Ovary (tissue), 9 donors: ENCODE results near the gene KCNMB1. TPM values are rescaled to one million over a fixed set of nuclear protein-coding genes. Genes with fewer than 3 reads are reported as not detected.

Experiments used
- DNase-seq, 5 donors: peaks; one replicate each; pipeline ENCODE4 v3.0.0-alpha.2; 2019 to 2020
- H3K27ac ChIP-seq, 2 donors: fragments of 200-600 bp; one replicate each; pipeline versions ENCODE4 v1.5.1 to v1.8.0; 2019 to 2022
- H3K27me3 ChIP-seq: fragments of 200-600 bp; one replicate; pipeline ENCODE4 v1.8.0; 2022
- H3K36me3 ChIP-seq: fragments of 200-600 bp; sonication (generic); one replicate; pipeline ENCODE4 v1.5.1; 2019
- H3K4me1 ChIP-seq: one replicate; pipeline ENCODE4 v1.8.1; 2013; ENCODE audit warnings: mild to moderate bottlenecking, moderate library complexity; ENCODE audit not compliant: insufficient read depth
- H3K4me3 ChIP-seq: fragments of 200-600 bp; sonication (generic); one replicate; pipeline ENCODE4 v1.5.1; 2017
- H3K9me3 ChIP-seq, 2 donors: fragments of 200-600 bp in 1 of 2; sonication (generic) in 1 of 2; one replicate each; pipeline versions ENCODE4 v1.5.1 to v1.8.1; 2013 to 2019; ENCODE audit warnings: mild to moderate bottlenecking in 1 of 2, moderate library complexity in 1 of 2
- EP300 ChIP-seq: sonication (generic); formaldehyde crosslinking; IDR thresholded peaks from one replicate; pipeline ENCODE4 v1.6.1; 2017; ENCODE audit warnings: antibody characterized with exemption
- POLR2A ChIP-seq: fragments of 450-650 bp; IDR thresholded peaks from one replicate; pipeline ENCODE4 v1.6.1; 2017; ENCODE audit warnings: antibody characterized with exemption, mild to moderate bottlenecking, moderate library complexity
- WGBS, 3 donors: extraction: QIAGEN DNeasy Blood & Tissue Kit in 1 of 3; methylation state at CpG; one replicate each; pipeline versions ENCODE4 v1.1.5 to v1.1.7; 2013 to 2017; 5-methylcytosine and 5-hydroxymethylcytosine counted together
- intact Hi-C, 4 donors: fragments of 100-400 bp; cut with DNase I; formaldehyde crosslinking; loops; one replicate each; pipeline versions ENCODE4 v1.11.0 to v1.15.1; 2022 to 2023
- polyA plus RNA-seq, 2 donors: library from polyadenylated mRNA; stranded (reverse); fragments of 200-250 nt in 1 of 2; fragments of 350-450 nt in 1 of 2; fragmentation: Illumina TruSeq in 1 of 2; extraction: RNeasy Lipid Tissue Mini Kit (QIAGEN cat#74804) in 1 of 2; gene quantifications; one replicate each; pipeline ENCODE4 v1.2.3, GENCODE V29; 2013 to 2014
- total RNA-seq, 7 donors: library from RNA; depleted of rRNA in 2 of 7; stranded (reverse); fragments of >200 nt in 2 of 7; fragmentation: NEBNext Ultra II Directional in 3 of 7; extraction: Animal tissue kit (Norgen Biotek cat#: 25700) in 3 of 7; gene quantifications; one replicate each; pipeline versions ENCODE4 v1.1.0 to v1.2.4, GENCODE V29; 2016 to 2023
- TF ChIP-seq, protein P1 (sequence below), 3 donors: fragments of 450-650 bp in 2 of 3; fragments of 200-600 bp in 1 of 3; IDR thresholded peaks; one replicate each; pipeline versions ENCODE4 v1.5.1 to v1.8.0; 2016 to 2022; ENCODE audit warnings: antibody characterized with exemption in 3 of 3, mild to moderate bottlenecking in 1 of 3
- donor health status: DM: no; HTN: no; CAD: no; lungs with moderate emphysema.
- donor health status: DM: no; HTN: no; CAD: no.
- donor health status: Bipolar disorder and iron deficiency.
- donor health status: DM: yes; HTN: yes; CAD: no.
- donor health status: DM: no; HTN: no; CAD: no.
- donor health status: DM: yes; HTN: yes; CAD: no.

KCNMB1 gene
- total and polyA plus RNA-seq, 9 donors: 0.24 to 13.6 (median 2.7) TPM

DNA sequence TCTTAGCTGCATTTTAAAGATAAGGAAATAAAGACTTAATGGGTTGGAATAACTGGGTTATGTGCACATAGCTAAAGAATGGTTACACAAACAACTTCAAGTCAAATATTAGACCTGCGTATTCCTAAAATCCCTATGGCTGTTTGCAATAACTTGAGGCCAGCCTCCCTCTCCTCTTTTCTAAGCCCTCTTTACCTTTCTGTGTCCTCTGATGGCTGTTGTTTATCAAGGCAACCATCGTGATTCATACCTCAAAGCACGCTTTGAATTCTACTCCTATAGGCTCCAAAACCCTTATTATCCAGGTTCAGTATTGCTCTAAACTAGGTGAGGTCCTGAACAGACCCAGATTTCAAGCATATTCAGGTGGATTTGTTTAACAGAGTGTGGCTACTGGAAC is 46.0 kb downstream of the KCNMB1 start:
- WGBS, 3 donors: 91 to 95% (median 94%) methylated on average over 3 of the region's 3 CpGs

DNA sequence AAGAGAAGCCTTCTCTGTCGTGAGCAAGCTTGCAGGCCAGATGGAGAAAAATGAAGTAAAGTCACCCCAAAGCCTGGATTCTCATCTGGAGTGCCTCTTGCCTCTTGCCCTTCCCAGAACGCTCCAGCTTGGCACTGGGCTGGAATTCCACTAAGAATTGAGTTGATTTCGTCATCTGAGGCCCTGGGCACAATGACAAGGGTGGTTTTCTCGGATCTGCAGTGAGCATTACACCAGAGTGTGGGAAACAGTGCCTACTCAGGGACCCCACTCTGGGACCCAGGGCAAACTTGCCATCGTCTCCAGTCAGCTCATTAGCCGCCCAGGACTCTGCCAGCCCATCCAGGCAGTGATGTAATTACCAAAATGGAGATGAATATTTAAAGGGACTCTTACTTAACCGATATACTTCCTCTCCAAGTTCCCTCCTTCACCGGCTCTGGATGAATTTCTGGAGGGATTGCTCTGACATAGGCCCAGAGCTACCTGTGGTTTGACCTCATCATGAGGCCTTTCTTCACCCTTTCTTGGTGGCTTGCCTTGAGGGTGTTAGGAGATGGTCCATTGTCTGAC is 46.9 kb downstream of the KCNMB1 start:
- TF ChIP-seq EP300 (no peak), POLR2A (no peak)
- TF ChIP-seq, protein P1, sequence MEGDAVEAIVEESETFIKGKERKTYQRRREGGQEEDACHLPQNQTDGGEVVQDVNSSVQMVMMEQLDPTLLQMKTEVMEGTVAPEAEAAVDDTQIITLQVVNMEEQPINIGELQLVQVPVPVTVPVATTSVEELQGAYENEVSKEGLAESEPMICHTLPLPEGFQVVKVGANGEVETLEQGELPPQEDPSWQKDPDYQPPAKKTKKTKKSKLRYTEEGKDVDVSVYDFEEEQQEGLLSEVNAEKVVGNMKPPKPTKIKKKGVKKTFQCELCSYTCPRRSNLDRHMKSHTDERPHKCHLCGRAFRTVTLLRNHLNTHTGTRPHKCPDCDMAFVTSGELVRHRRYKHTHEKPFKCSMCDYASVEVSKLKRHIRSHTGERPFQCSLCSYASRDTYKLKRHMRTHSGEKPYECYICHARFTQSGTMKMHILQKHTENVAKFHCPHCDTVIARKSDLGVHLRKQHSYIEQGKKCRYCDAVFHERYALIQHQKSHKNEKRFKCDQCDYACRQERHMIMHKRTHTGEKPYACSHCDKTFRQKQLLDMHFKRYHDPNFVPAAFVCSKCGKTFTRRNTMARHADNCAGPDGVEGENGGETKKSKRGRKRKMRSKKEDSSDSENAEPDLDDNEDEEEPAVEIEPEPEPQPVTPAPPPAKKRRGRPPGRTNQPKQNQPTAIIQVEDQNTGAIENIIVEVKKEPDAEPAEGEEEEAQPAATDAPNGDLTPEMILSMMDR (IDR thresholded peaks at IDR 0.05): no peak
- H3K27ac ChIP-seq: no peak overlapping the region

More for the DNA sequence above, 46.0 kb downstream of the KCNMB1 start:
- no peaks in the 10 kb centered on the region for H3K36me3 ChIP-seq
- no peak for DNase-seq
- H3K9me3 ChIP-seq: no peaks in the 10 kb centered on the region
- TF ChIP-seq POLR2A (no peak), EP300 (no peak)
- TF ChIP-seq, protein P1 (IDR thresholded peaks at IDR 0.05): no peak
- H3K4me1 ChIP-seq: no peaks in the 10 kb centered on the region
- no peak overlapping the region for H3K4me3 ChIP-seq
- H3K27ac ChIP-seq: no peak overlapping the region
- intact Hi-C loops: no loop called here
- no peaks in the 10 kb centered on the region for H3K27me3 ChIP-seq

DNA sequence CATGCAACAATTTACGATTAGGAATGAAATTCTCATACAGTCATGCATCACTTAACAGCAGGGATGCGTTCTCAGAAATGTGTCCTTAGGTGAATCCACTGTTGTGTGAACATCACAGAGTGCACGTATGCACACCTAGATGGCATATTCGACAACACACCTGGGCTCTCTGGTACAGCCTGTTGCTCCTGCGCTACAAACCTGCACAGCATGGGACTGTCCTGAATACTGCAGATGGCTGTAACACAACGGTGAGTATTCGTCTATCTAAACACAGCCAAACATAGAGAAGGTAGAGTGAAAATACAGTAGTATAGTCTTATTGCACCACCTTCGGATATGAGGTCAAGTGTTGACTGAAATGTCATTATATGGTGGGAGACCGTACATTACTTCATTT is 47.6 kb downstream of the KCNMB1 start:
- Histone ChIP-seq H3K4me3 (no peak overlapping the region), H3K9me3 (no peaks in the 10 kb centered on the region), H3K27ac (no peak overlapping the region), H3K36me3 (no peaks in the 10 kb centered on the region), H3K27me3 (no peaks in the 10 kb centered on the region), H3K4me1 (no peaks in the 10 kb centered on the region)
- TF ChIP-seq, protein P1 (IDR thresholded peaks at IDR 0.05): no peak
- TF ChIP-seq POLR2A: no peak
- TF ChIP-seq EP300: no peak
- intact Hi-C loops: no loop called here
- 95 to 97% (median 96%) methylated on average over 9 of the region's 9 CpGs for WGBS, 3 donors
- DNase-seq: no peak

More for the DNA sequence above, 46.9 kb downstream of the KCNMB1 start:
- H3K36me3 ChIP-seq: no peaks in the 10 kb centered on the region
- no peaks in the 10 kb centered on the region for H3K9me3 ChIP-seq
- intact Hi-C loops: no loop called here
- DNase-seq: no peak
- no peaks in the 10 kb centered on the region for H3K4me1 ChIP-seq
- no peak overlapping the region for H3K4me3 ChIP-seq
- H3K27me3 ChIP-seq: no peaks in the 10 kb centered on the region
- WGBS, 3 donors: 83 to 93% (median 90%) methylated on average over 8 of the region's 8 CpGs

DNA sequence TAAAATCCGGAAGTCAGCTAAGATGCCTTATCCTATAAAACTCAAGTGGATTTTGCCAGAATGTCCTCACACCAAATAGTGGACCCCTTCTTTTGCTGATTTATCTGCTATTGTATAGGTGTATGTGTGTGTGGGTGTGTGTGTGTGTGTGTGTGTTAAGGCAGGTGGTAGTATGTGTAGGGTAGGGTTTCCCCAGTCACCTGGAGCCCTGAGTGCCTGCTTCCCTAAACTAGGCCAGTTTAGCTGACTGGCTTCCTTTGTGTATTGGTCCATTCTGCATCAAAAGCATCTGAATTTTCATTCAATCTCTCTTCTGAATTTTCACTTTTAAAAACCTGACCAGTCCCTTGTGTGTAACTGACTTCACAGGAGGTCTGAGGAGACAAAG is 49.4 kb downstream of the KCNMB1 start:
- Histone ChIP-seq H3K27ac (no peak overlapping the region), H3K4me3 (no peak overlapping the region), H3K4me1 (no peaks in the 10 kb centered on the region), H3K36me3 (no peaks in the 10 kb centered on the region), H3K9me3 (no peaks in the 10 kb centered on the region), H3K27me3 (no peaks in the 10 kb centered on the region)
- TF ChIP-seq, protein P1 (IDR thresholded peaks at IDR 0.05): no peak
- TF ChIP-seq POLR2A (no peak), EP300 (no peak)
- 78 to 91% (median 91%) methylated on average over 1 of the region's 1 CpG for WGBS, 3 donors
- intact Hi-C loops: no loop called here
- no peak for DNase-seq
